SK-N-SH (cell line): ENCODE results near the gene GK. TPM values are rescaled to one million over a fixed set of nuclear protein-coding genes. Genes with fewer than 3 reads are reported as not detected.
"Not testable (repeated sequence)": the region's sequence is repeated elsewhere in the genome, so short reads cannot be mapped to it uniquely, and the experiment has no call there.

Experiments
- CTCF ChIA-PET: fragments of 300-600, 350-600 bp; formaldehyde crosslinking; extraction: SDS; loops from one replicate; lab custom pipeline; 2021; lab: Yijun Ruan, JAX
- POLR2A ChIA-PET: fragments of 350-600 bp; sonication (Branson Sonifier 250); formaldehyde crosslinking; extraction: SDS; loops from one replicate; lab custom pipeline; 2020; ENCODE audit warnings: antibody characterized with exemption, inconsistent platforms; lab: Yijun Ruan, JAX
- DNase-seq: peaks from one replicate; pipeline ENCODE4 v3.0.0; 2012
- H2AFZ ChIP-seq: fragments of 200-600 bp; sonication (generic); 2 replicates; pipeline ENCODE4 v1.8.1; 2016; ENCODE audit warnings: antibody characterized with exemption, mild to moderate bottlenecking, low read depth
- H3F3A ChIP-seq: fragments of 200-600 bp; sonication (generic); replicated peaks from 2 replicates; pipeline ENCODE3; 2016; ENCODE audit warnings: antibody characterized with exemption, mild to moderate bottlenecking; ENCODE audit not compliant: insufficient read depth
- H3K27ac ChIP-seq, 2 experiments: fragments of 200-500 bp in 1 of 2; fragments of 200-600 bp in 1 of 2; sonication (Bioruptor generic) in 1 of 2; sonication (generic), shearing (Covaris generic) in 1 of 2; 2 replicates each; pipeline versions ENCODE4 v1.5.1 to v1.6.1; 2014 to 2016; ENCODE audit warnings: low read depth in 2 of 2, inconsistent platforms in 1 of 2, low read length in 1 of 2, mild to moderate bottlenecking in 1 of 2, mixed read lengths in 1 of 2
- H3K27me3 ChIP-seq: fragments of 200-600 bp; sonication (generic), shearing (Covaris generic); 2 replicates; pipeline ENCODE4 v1.6.1; 2016; ENCODE audit warnings: mixed run types; ENCODE audit not compliant: insufficient read depth
- H3K36me3 ChIP-seq, 2 experiments: fragments of 200-500 bp in 1 of 2; fragments of 200-600 bp in 1 of 2; sonication (Bioruptor generic) in 1 of 2; sonication (generic) in 1 of 2; replicated peaks in 1 of 2; 2 replicates each; pipeline versions ENCODE3 to v1.5.1; 2014 to 2016; ENCODE audit warnings: low read length in 1 of 2, mild to moderate bottlenecking in 1 of 2; ENCODE audit not compliant: insufficient read depth in 2 of 2, control insufficient read depth in 1 of 2
- H3K4me1 ChIP-seq, 2 experiments: fragments of 200-500 bp in 1 of 2; fragments of 200-600 bp in 1 of 2; sonication (Bioruptor generic) in 1 of 2; sonication (generic), shearing (Covaris generic) in 1 of 2; 2 replicates each; pipeline versions ENCODE4 v1.5.1 to v1.6.1; 2014 to 2016; ENCODE audit warnings: low read depth in 1 of 2, low read length in 1 of 2, mixed run types in 1 of 2; ENCODE audit not compliant: insufficient read depth in 2 of 2, control insufficient read depth in 1 of 2
- H3K4me2 ChIP-seq: fragments of 200-600 bp; sonication (generic), shearing (Covaris generic); 2 replicates; pipeline ENCODE4 v1.6.1; 2017; ENCODE audit warnings: mixed run types
- H3K4me3 ChIP-seq, 2 experiments: fragments of 200-500 bp in 1 of 2; fragments of 200-600 bp in 1 of 2; sonication (Bioruptor generic) in 1 of 2; sonication (generic), shearing (Covaris generic) in 1 of 2; 2 replicates each; pipeline versions ENCODE4 v1.5.1 to v1.8.1; 2014 to 2016; ENCODE audit warnings: low read depth in 2 of 2, inconsistent platforms in 1 of 2, low read length in 1 of 2, mild to moderate bottlenecking in 1 of 2, mixed read lengths in 1 of 2, moderate library complexity in 1 of 2
- H3K79me2 ChIP-seq: fragments of 200-600 bp; sonication (generic); 2 replicates; pipeline ENCODE4 v1.8.1; 2017; ENCODE audit warnings: mild to moderate bottlenecking; ENCODE audit not compliant: insufficient read depth
- H3K9ac ChIP-seq: fragments of 200-600 bp; sonication (generic); 2 replicates; pipeline ENCODE4 v1.6.1; 2017; ENCODE audit warnings: mixed run types
- H3K9me2 ChIP-seq: fragments of 200-600 bp; sonication (generic); 2 replicates; pipeline ENCODE4 v1.6.1; 2017; ENCODE audit warnings: mixed run types
- H3K9me3 ChIP-seq: fragments of 200-600 bp; sonication (generic); 2 replicates; pipeline ENCODE4 v1.6.1; 2017; ENCODE audit warnings: mixed run types, mild to moderate bottlenecking, moderate library complexity
- H4K20me1 ChIP-seq: fragments of 200-600 bp; sonication (generic); 2 replicates; pipeline ENCODE4 v1.6.1; 2017; ENCODE audit warnings: mild to moderate bottlenecking, mixed run types; ENCODE audit not compliant: insufficient read depth
- CHD2 ChIP-seq: fragments of 150-350 bp; IDR thresholded peaks from 2 replicates; pipeline ENCODE4 v1.6.1; 2018; ENCODE audit warnings: low read length; ENCODE audit not compliant: partially characterized antibody
- CTCF ChIP-seq: fragments of 200-600 bp; sonication (generic); IDR thresholded peaks from 2 replicates; pipeline ENCODE4 v1.6.1; 2017; ENCODE audit warnings: antibody characterized with exemption, mild to moderate bottlenecking, moderate library complexity
- ELF1 ChIP-seq: IDR thresholded peaks from 2 replicates; pipeline ENCODE4 v1.4.0; 2012
- EZH2phosphoT487 ChIP-seq: fragments of 200-600 bp; sonication (generic); IDR thresholded peaks from 2 replicates; pipeline ENCODE4 v1.6.1; 2017; ENCODE audit warnings: low read depth, mixed run types, mild to moderate bottlenecking, antibody characterized with exemption, moderate library complexity, borderline replicate concordance
- GABPA ChIP-seq: IDR thresholded peaks from 2 replicates; pipeline ENCODE4 v1.4.0; 2012; ENCODE audit warnings: low read depth, mild to moderate bottlenecking
- NFIC ChIP-seq: IDR thresholded peaks from 2 replicates; pipeline ENCODE4 v1.4.0; 2012; ENCODE audit warnings: borderline replicate concordance
- POLR2AphosphoS5 ChIP-seq: IDR thresholded peaks from 2 replicates; pipeline ENCODE4 v1.6.1; 2012; ENCODE audit warnings: low read depth, low read length
- RAD21 ChIP-seq: IDR thresholded peaks from 2 replicates; pipeline ENCODE4 v1.6.1; 2012; ENCODE audit warnings: mild to moderate bottlenecking, low read length
- RFX5 ChIP-seq: IDR thresholded peaks from 2 replicates; pipeline ENCODE4 v1.6.1; 2012; ENCODE audit warnings: mild to moderate bottlenecking, improper control_type of control experiment, low read length
- SIN3A ChIP-seq: IDR thresholded peaks from 2 replicates; pipeline ENCODE4 v1.6.1; 2012; ENCODE audit warnings: low read depth, mild to moderate bottlenecking, low read length, moderate library complexity, borderline replicate concordance
- SMC3 ChIP-seq: IDR thresholded peaks from 2 replicates; pipeline ENCODE4 v1.6.1; 2012; ENCODE audit warnings: low read depth, low read length, improper control_type of control experiment
- TCF12 ChIP-seq: IDR thresholded peaks from 2 replicates; pipeline ENCODE4 v1.4.0; 2012
- TEAD4 ChIP-seq: IDR thresholded peaks from 2 replicates; pipeline ENCODE4 v1.4.0; 2012; ENCODE audit warnings: mild to moderate bottlenecking, borderline replicate concordance; ENCODE audit not compliant: insufficient read depth
- WGBS: methylation state at CpG from one replicate; pipeline ENCODE4 v1.1.6; 2017; ENCODE audit warnings: low lambda C conversion rate; 5-methylcytosine and 5-hydroxymethylcytosine counted together
- polyA plus RNA-seq, 3 experiments: library from polyadenylated mRNA; depleted of rRNA; stranded (reverse); fragments of >200 nt; gene quantifications; 2 replicates each; pipeline ENCODE4 v1.2.3, GENCODE V29; 2012

The GK gene
- polyA plus RNA-seq, 1 of the 3 experiments (the other 2 are of a cell fraction) = 2.2 TPM

GRCh38 chrX:30626402-30626801 lies 26.8 kb upstream of the GK start (continued):
- TF ChIP-seq CTCF (no peak), NFIC (no peak), POLR2AphosphoS5 (no peak)

GRCh38 chrX:30627818-30628652 lies 25.2 kb upstream of the GK start:
- WGBS = 31% methylated on average over 8 of the region's 8 CpGs
- H3K4me3 ChIP-seq = no peak overlapping the region
- H3K9me2 ChIP-seq = no peaks in the 10 kb centered on the region
- H3K9me3 ChIP-seq = 0 out of 2 replicates have a peak, but pooled peaks cover 3% of the 10 kb centered on the region
- no peaks in the 10 kb centered on the region for H4K20me1 ChIP-seq
- no peaks in the 10 kb centered on the region for H3K79me2 ChIP-seq
- no peaks in the 10 kb centered on the region for H3K36me3 ChIP-seq
- no peak overlapping the region for H3K27ac ChIP-seq
- POLR2A ChIA-PET = no interaction called here
- no peak overlapping the region for H3K9ac ChIP-seq
- no peaks in the 10 kb centered on the region for H3F3A ChIP-seq
- no peaks in the 10 kb centered on the region; the same call in 1 of the 2 replicates for H3K27me3 ChIP-seq
- DNase-seq = no peak
- no peaks in the 10 kb centered on the region for H3K4me1 ChIP-seq
- TF ChIP-seq SIN3A (no peak), RAD21 (no peak)
- CTCF ChIA-PET = interaction anchor here (1.6 kb wide), 1 partner anchor 57 kb away, joined by 3 read pairs; no protein-coding TSS in a partner anchor
- no peak overlapping the region for H3K4me2 ChIP-seq
- H2AFZ ChIP-seq = no peak overlapping the region

- POLR2A ChIA-PET = not testable (repeated sequence)
Observed at GRCh38 chrX:30634070-30634469, 19.2 kb upstream of the GK start.

GRCh38 chrX:30635630-30636029 lies 17.6 kb upstream of the GK start:
- Histone ChIP-seq H3K4me3 (no peak overlapping the region), H3K4me1 (no peaks in the 10 kb centered on the region), H3F3A (no peaks in the 10 kb centered on the region), H3K79me2 (no peaks in the 10 kb centered on the region)
- peak; percentile 37 for DNase-seq
- WGBS = 24% methylated on average over 4 of the region's 4 CpGs
- ChIA-PET POLR2A (no interaction called here), CTCF (interaction anchor here (0.6 to 2.4 kb wide), 16 partner anchors 14 to 1021 kb away, joined by 3 to 13 read pairs (median 4); no protein-coding TSS in a partner anchor)
- 0 out of 2 replicates have a peak, but pooled peaks have one; percentile 23 for TF ChIP-seq SMC3
- no peak for TF ChIP-seq SIN3A
- TF ChIP-seq GABPA = no peak
- no peak for TF ChIP-seq TEAD4
- peak; percentile 65 for TF ChIP-seq RAD21
- no peak for TF ChIP-seq EZH2phosphoT487
- no peak for TF ChIP-seq RFX5
- TF ChIP-seq ELF1 = no peak
- no peak for TF ChIP-seq TCF12
- TF ChIP-seq CTCF = peak; percentile 42
- TF ChIP-seq CHD2 = no peak
- TF ChIP-seq POLR2AphosphoS5 = no peak
- TF ChIP-seq, all 33 proteins: peak for 3
- no peaks in the 10 kb centered on the region for H4K20me1 ChIP-seq
- H3K27me3 ChIP-seq = no peaks in the 10 kb centered on the region
- no peak overlapping the region for H2AFZ ChIP-seq
- no peak overlapping the region for H3K9ac ChIP-seq
- no peaks in the 10 kb centered on the region for H3K9me3 ChIP-seq
- no peaks in the 10 kb centered on the region for H3K9me2 ChIP-seq
- no peaks in the 10 kb centered on the region for H3K36me3 ChIP-seq
- no peak overlapping the region for H3K4me2 ChIP-seq
- H3K27ac ChIP-seq = no peak overlapping the region

More at GRCh38 chrX:30634070-30634469, 19.2 kb upstream of the GK start:
- not testable (repeated sequence) for H3K9me3 ChIP-seq, H3K36me3 ChIP-seq, H3K4me3 ChIP-seq, H3K9ac ChIP-seq, H3K4me1 ChIP-seq, H2AFZ ChIP-seq, H3K9me2 ChIP-seq, H3K27me3 ChIP-seq, H4K20me1 ChIP-seq, DNase-seq, H3K27ac ChIP-seq, H3F3A ChIP-seq, H3K79me2 ChIP-seq, H3K4me2 ChIP-seq
- WGBS = 37% methylated on average over 6 of the region's 6 CpGs
- CTCF ChIA-PET = interaction anchor here (1.5 to 2.4 kb wide), 2 partner anchors 13 to 75 kb away, joined by 3 to 13 read pairs; no protein-coding TSS in a partner anchor
